Measurements from ENCODE around the gene ATP6V0A4. TPM values are rescaled to one million over a fixed set of nuclear protein-coding genes. Genes with fewer than 3 reads are reported as not detected.
"Not testable (repeated sequence)": the region's sequence is repeated elsewhere in the genome, so short reads cannot be mapped to it uniquely, and the experiment has no call there.

ATP6V0A4 gene
- total RNA-seq, 1 donor from 2014 or later: not detected

DNA sequence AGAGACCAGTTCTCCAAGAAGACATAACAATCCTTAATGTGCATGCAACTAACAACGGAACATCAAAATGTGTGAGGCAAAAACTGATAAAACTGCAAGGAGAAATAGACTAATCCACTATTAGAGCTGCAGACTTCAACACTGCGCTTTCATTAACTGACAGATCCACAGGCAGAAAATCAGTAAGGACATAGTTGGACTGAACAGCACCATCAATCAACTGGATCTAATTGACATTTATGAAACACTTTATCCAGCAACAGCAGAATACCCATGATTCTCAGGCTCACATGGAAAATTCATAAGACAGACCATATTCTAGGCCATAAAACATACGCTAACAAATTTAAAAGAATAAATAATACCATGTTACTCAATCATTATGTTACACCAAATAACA is 21.6 kb upstream of the ATP6V0A4 start:
- Mint-ChIP-seq H3K4me3 (no peak overlapping the region), H3K36me3 (ENCODE audit: low read depth) (no peaks in the 10 kb centered on the region), H3K4me1 (no peaks in the 10 kb centered on the region), H3K9me3 (no peaks in the 10 kb centered on the region), H3K27ac (no peak overlapping the region), H3K27me3 (peaks cover 1% of the 10 kb centered on the region)
- CTCF ChIA-PET: no interaction called here
- DNase-seq: no peak
- intact Hi-C loops (cut with micrococcal nuclease): no loop called here
- TF ChIP-seq, protein P1, sequence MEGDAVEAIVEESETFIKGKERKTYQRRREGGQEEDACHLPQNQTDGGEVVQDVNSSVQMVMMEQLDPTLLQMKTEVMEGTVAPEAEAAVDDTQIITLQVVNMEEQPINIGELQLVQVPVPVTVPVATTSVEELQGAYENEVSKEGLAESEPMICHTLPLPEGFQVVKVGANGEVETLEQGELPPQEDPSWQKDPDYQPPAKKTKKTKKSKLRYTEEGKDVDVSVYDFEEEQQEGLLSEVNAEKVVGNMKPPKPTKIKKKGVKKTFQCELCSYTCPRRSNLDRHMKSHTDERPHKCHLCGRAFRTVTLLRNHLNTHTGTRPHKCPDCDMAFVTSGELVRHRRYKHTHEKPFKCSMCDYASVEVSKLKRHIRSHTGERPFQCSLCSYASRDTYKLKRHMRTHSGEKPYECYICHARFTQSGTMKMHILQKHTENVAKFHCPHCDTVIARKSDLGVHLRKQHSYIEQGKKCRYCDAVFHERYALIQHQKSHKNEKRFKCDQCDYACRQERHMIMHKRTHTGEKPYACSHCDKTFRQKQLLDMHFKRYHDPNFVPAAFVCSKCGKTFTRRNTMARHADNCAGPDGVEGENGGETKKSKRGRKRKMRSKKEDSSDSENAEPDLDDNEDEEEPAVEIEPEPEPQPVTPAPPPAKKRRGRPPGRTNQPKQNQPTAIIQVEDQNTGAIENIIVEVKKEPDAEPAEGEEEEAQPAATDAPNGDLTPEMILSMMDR (IDR thresholded peaks at IDR 0.05): no peak
- POLR2A ChIA-PET: no interaction called here
- no peak for ATAC-seq (ENCODE audit: low read depth)

DNA sequence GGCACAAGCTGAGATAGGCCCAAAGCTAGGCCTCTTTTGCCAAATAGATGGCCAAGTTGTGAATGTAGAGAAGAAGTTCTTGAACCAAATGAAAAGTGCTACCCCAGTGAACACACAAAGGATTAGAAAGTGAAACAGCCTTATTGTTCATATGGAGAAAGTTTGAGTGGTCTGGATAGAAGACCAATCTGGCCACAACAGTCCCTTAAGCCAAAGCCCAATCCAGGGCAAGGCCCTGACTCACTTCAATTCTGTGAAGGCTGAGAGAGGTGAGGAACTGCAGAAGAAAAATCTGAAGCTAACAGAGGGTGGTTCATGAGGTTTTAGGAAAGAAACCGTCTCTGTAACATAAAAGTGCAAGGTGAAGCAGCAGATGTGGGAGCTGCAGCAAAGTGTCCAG is 18.7 kb upstream of the ATP6V0A4 start:
- H3K4me1 Mint-ChIP-seq: no peaks in the 10 kb centered on the region
- no peaks in the 10 kb centered on the region for H3K36me3 Mint-ChIP-seq (ENCODE audit: low read depth)
- H3K4me3 Mint-ChIP-seq: no peak overlapping the region
- POLR2A ChIA-PET: no interaction called here
- TF ChIP-seq, protein P1 (IDR thresholded peaks at IDR 0.05): no peak
- H3K9me3 Mint-ChIP-seq: no peaks in the 10 kb centered on the region
- CTCF ChIA-PET: no interaction called here
- peaks cover 1% of the 10 kb centered on the region for H3K27me3 Mint-ChIP-seq
- DNase-seq: no peak
- intact Hi-C loops (cut with micrococcal nuclease): no loop called here
- H3K27ac Mint-ChIP-seq: no peak overlapping the region
- no peak for ATAC-seq (ENCODE audit: low read depth)

DNA sequence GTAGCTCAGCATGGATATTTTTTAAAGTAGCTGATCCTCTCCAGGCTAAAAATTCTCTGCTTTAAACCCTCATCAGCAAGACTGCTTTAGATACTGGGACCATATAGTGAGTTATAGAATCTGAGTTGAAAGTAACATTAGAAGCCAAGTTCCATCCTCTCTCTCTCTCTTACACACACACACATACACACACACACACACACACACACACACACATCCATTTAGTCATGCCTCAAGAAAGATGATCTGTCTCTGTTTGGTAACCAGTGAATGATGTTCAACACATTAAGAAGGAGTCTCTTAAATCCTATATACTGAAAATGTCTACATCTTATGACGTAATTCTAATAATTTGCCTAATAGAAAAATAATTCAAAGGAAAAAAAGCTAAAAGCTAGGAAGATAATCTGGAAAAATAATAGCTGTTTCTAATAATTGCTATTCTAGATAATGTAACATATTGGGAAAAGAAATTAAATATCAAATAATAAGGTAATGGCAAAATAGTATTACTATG is 16.9 kb upstream of the ATP6V0A4 start:
- Mint-ChIP-seq H3K36me3 (ENCODE audit: low read depth) (no peaks in the 10 kb centered on the region), H3K27ac (no peak overlapping the region), H3K4me1 (no peaks in the 10 kb centered on the region), H3K27me3 (peaks cover 1% of the 10 kb centered on the region), H3K9me3 (no peaks in the 10 kb centered on the region), H3K4me3 (no peak overlapping the region)
- ChIA-PET CTCF (no interaction called here), POLR2A (no interaction called here)
- intact Hi-C loops (cut with micrococcal nuclease): no loop called here
- DNase-seq (no peak), ATAC-seq (ENCODE audit: low read depth) (no peak)
- TF ChIP-seq, protein P1 (IDR thresholded peaks at IDR 0.05): no peak

DNA sequence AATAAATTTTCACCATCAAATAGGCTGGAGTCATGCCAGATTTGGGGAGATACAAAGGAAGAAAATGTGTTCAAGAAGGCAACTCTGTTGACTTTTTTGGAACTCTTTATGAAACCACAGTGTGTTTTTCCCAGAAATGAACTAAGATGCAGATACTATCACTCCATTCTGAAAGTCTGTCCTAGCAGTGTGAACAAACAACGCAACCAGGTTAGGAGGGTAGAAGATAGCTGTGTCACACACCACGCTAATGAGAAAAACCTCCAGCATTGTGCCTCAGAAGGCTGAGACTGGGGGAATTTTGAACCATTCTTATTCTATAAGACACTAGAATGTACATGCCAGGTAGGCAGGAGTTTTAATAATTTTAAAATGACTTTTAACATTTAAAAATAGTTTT is 15.9 kb upstream of the ATP6V0A4 start:
- no peak overlapping the region for H3K27ac Mint-ChIP-seq
- TF ChIP-seq, protein P1 (IDR thresholded peaks at IDR 0.05): no peak
- ATAC-seq (ENCODE audit: low read depth): no peak
- H3K4me1 Mint-ChIP-seq: no peaks in the 10 kb centered on the region
- CTCF ChIA-PET: no interaction called here
- no peaks in the 10 kb centered on the region for H3K36me3 Mint-ChIP-seq (ENCODE audit: low read depth)
- DNase-seq: no peak
- intact Hi-C loops (cut with micrococcal nuclease): no loop called here
- H3K9me3 Mint-ChIP-seq: no peaks in the 10 kb centered on the region
- peaks cover 1% of the 10 kb centered on the region for H3K27me3 Mint-ChIP-seq
- no peak overlapping the region for H3K4me3 Mint-ChIP-seq
- POLR2A ChIA-PET: no interaction called here

DNA sequence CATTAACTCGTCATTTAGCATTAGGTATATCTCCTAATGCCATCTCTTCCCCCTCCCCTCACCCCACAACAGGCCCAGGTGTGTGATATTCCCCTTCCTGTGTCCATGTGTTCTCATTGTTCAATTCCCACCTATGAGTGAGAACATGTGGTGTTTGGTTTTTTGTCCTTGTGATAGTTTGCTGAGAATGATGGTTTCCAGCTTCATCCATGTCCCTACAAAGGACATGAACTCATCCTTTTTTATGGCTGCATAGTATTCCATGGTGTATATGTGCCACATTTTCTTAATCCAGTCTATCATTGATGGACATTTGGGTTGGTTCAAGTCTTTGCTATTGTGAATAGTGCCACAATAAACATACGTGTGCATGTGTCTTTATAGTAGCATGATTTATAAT is 13.3 kb upstream of the ATP6V0A4 start:
- POLR2A ChIA-PET; DNase-seq; H3K27ac Mint-ChIP-seq; ATAC-seq (ENCODE audit: low read depth); H3K4me3 Mint-ChIP-seq; CTCF ChIA-PET; H3K27me3 Mint-ChIP-seq; H3K4me1 Mint-ChIP-seq; H3K9me3 Mint-ChIP-seq; intact Hi-C loops (cut with micrococcal nuclease); H3K36me3 Mint-ChIP-seq (ENCODE audit: low read depth): not testable (repeated sequence)

DNA sequence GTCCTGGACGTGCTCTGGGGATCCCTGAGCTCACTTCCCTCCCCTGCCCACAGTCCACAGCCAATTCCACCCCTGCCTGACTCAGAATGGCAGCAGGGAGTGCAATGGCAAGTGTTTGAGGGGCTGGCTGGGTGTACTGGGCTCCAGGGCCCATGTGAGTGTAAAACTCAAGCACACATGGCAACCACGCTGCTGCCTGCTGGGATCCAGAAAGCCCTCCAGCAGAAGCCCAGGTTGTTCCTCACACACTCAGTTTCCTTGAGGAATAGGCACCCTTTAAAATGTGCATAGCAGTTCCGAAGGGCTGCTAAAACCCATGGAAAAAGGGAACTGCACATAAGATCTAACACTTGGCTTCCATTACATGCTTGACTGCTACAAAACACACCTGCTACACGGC is 11.3 kb upstream of the ATP6V0A4 start:
- DNase-seq: no peak
- ChIA-PET POLR2A (no interaction called here), CTCF (no interaction called here)
- intact Hi-C loops (cut with micrococcal nuclease): no loop called here
- H3K4me1 Mint-ChIP-seq: no peaks in the 10 kb centered on the region
- H3K27ac Mint-ChIP-seq: no peak overlapping the region
- H3K9me3 Mint-ChIP-seq: peaks cover 6% of the 10 kb centered on the region
- TF ChIP-seq, protein P1 (IDR thresholded peaks at IDR 0.05): no peak
- no peak for ATAC-seq (ENCODE audit: low read depth)
- no peak overlapping the region for H3K4me3 Mint-ChIP-seq
- H3K27me3 Mint-ChIP-seq: no peaks in the 10 kb centered on the region
- H3K36me3 Mint-ChIP-seq (ENCODE audit: low read depth): no peaks in the 10 kb centered on the region
